HAP-1 (cell line): Measurements from ENCODE around the gene ARL2BP.
"Not testable (repeated sequence)": the region's sequence is repeated elsewhere in the genome, so short reads cannot be mapped to it uniquely, and the experiment has no call there.

Experiments
- DNase-seq, 2 experiments: peaks; one replicate each; pipeline ENCODE4 v3.0.0-alpha.2; 2016 to 2020; ENCODE audit warnings: low spot score in 2 of 2
- H3K27me3 ChIP-seq: fragments of 250-450 bp; sonication (Bioruptor Pico); 2 replicates; pipeline ENCODE4 v1.5.1; 2020; ENCODE audit warnings: low read depth, mild to moderate bottlenecking, moderate library complexity
- H3K36me3 ChIP-seq: fragments of 250-450 bp; sonication (Bioruptor Pico); replicated peaks from 2 replicates; pipeline ENCODE4 v1.5.1; 2020; ENCODE audit warnings: mild to moderate bottlenecking
- H3K4me1 ChIP-seq: fragments of 250-450 bp; sonication (Bioruptor Pico); 2 replicates; pipeline ENCODE4 v1.5.1; 2020; ENCODE audit warnings: mild to moderate bottlenecking
- H3K4me3 ChIP-seq: fragments of 250-450 bp; sonication (Bioruptor Pico); 2 replicates; pipeline ENCODE4 v1.5.1; 2020; ENCODE audit warnings: mild to moderate bottlenecking, moderate library complexity
- H3K9me3 ChIP-seq: fragments of 250-450 bp; sonication (Bioruptor Pico); 2 replicates; pipeline ENCODE4 v1.5.1; 2020; ENCODE audit warnings: mild to moderate bottlenecking, moderate library complexity
- in situ Hi-C: fragments of 300-500 bp; cut with MboI; formaldehyde crosslinking; loops from 3 replicates; pipeline ENCODE4 v1.14.3; 2020; ENCODE audit warnings: low sequenced_read_pairs, inconsistent platforms, mixed read lengths

ARL2BP gene

DNA sequence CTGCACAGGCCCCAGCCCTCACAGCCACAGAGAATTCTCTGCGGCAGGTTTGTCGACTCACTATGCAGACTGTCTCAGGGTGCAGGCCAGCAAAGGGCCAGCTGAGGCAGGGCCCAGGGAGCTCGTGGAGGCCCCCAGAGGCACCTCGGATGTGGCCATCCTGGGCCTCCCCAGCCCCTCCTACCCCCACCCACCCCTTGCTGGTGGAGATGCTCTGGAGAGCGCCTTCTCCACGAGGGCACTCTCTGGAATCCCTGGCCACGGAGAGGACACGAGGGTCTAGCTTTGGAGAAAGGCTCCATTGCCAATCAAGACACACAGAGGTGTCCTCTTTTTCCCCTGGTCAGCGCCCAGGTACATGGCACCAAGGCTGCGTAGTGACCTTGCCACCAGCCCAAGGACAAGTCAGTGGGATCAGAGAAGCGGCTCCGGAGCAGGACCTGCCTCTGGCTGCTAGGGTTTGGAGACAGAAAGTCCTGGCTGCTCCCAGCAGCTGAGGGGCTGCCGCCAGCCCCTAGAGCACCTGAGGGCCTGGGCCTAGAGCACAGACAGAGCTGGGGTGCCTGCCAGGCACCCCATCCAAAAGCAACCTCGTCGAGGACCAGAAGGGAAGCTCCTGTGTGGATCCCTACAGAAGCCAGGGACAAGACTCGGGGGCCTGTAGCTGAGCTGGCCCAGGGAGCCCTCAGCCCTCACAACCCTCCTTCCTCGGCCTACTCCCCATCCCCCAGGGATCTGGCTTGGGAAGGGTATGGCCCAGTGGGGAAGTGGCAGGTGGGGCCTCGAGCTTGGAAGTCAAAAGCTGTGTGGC is 18.7 kb downstream of the ARL2BP start:
- in situ Hi-C loops, result no loop called here
- H3K4me3 ChIP-seq, result no peak overlapping the region
- no peaks in the 10 kb centered on the region for H3K36me3 ChIP-seq
- H3K27me3 ChIP-seq, result no peaks in the 10 kb centered on the region
- no peaks in the 10 kb centered on the region for H3K9me3 ChIP-seq
- DNase-seq, result no peak
- peaks cover 14% of the 10 kb centered on the region for H3K4me1 ChIP-seq

DNA sequence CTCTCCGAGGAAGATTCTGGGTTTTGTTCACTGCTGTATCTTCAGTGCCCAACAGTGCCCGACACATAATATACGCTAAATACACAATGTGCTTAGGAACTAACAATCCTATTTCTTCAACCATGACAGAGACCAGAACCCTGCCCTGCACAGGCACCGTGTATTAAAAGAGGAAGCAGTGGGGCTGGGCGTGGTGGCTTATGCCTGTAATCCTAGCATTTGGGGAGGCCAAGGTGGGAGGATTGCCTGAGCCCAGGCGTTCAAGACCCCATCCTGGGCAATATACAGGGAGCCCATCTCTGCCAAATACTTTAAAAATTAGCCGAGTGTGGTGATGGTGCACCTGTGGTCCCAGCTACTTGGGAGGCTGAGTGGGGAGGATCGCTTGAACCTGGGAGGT is 19.3 kb downstream of the ARL2BP start:
- Histone ChIP-seq H3K4me3 (no peak overlapping the region), H3K36me3 (no peaks in the 10 kb centered on the region), H3K9me3 (no peaks in the 10 kb centered on the region), H3K4me1 (peaks cover 14% of the 10 kb centered on the region), H3K27me3 (no peaks in the 10 kb centered on the region)
- no peak for DNase-seq
- in situ Hi-C loops, result no loop called here

DNA sequence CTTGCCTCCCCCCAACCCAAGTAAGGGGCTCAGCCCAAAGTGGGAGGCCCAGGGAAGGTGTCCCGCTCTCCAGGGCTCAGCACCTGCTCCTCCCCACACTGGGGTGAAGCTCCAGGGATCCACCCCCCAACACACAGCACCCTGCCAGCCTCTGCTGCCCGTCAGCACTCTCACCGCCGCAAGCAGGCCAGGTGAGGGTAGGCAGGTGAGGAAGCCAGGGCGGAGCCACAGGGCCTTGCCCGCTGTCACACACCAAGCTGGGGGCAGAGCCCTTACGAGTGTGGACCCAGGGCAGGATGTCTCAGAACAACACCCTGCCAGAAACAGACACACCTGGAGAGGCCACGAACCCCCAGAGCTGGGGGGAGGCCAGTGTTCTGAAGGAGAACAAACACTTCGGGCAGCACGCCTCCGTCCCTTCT is 19.9 kb downstream of the ARL2BP start:
- Histone ChIP-seq H3K4me3 (no peak overlapping the region), H3K27me3 (no peaks in the 10 kb centered on the region), H3K9me3 (no peaks in the 10 kb centered on the region), H3K4me1 (peaks cover 13% of the 10 kb centered on the region), H3K36me3 (no peaks in the 10 kb centered on the region)
- in situ Hi-C loops, result no loop called here
- no peak for DNase-seq

DNA sequence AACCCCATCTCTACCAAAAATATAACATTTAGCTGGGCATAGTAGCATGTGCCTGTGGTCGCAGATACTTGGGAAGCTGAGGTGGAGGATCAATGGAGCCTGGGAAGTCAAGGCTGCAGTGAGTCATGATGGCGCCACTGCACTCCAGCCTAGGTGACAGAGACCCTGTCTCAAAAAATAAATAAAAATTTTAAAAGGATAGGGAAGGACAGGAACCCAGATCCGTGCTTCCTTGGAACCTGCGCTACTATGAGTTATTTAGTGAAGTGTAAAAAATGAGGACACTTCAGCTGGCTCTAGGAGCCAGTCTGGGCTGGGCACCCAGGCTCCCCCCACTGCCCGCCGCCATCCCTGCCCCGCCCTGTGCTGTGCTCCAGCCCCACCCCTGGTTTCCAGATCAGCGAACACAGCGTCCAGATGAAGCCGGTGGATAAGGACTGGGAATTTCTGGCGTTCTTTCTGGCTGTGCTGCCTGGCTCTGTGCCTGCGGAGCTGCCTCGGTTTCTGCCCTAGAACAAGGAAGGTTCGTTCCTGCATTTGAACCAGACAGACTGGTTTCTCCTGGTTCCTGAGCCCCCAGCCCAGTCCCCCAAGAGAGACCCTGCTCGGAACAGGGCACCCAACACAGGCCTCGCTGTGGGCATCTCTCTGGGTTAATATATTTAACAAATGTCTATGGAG is 20.9 kb downstream of the ARL2BP start:
- no peaks in the 10 kb centered on the region for H3K27me3 ChIP-seq
- in situ Hi-C loops, result no loop called here
- no peaks in the 10 kb centered on the region for H3K36me3 ChIP-seq
- no peaks in the 10 kb centered on the region for H3K9me3 ChIP-seq
- peak in 1 of 2 experiments; percentile 51 for DNase-seq
- peaks cover 5% of the 10 kb centered on the region for H3K4me1 ChIP-seq
- H3K4me3 ChIP-seq, result no peak overlapping the region

DNA sequence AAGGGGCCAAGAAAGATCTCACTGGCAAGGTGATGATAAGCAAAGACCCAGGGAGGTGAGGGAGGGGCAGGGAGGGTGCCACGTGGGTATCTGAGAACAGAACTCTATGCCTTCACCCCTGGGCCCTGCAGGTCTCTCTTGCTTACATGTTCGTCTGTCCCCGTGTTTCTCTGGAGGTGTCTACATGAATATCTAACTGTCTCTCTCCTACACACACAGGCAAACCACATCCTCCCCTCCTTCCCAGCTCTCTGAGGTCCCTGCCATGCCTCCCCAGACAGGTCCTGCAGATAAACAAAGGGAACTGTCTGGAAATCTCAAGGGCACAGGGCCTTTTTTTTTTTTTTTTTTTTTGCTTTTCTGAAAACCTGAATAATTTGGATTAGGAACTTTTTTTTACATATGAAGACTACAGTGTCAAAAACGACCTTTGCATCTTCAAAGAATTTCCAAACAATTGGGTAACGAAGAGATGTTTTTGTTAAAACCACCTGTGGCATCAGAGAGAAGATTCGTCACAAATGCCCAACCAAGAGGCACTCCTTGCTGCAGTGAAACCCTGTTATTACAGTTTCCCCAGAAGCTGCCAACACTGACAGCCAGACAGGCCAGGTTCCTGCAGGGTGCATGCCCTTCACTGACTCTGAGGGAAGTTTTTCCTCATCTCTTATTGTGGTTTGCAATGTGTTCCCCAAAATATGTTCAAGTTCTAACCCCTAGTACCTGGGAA is 21.6 kb downstream of the ARL2BP start:
- in situ Hi-C loops, result no loop called here
- Histone ChIP-seq H3K9me3 (no peaks in the 10 kb centered on the region), H3K4me1 (peaks cover 5% of the 10 kb centered on the region), H3K27me3 (no peaks in the 10 kb centered on the region), H3K4me3 (no peak overlapping the region), H3K36me3 (no peaks in the 10 kb centered on the region)
- DNase-seq, result no peak

DNA sequence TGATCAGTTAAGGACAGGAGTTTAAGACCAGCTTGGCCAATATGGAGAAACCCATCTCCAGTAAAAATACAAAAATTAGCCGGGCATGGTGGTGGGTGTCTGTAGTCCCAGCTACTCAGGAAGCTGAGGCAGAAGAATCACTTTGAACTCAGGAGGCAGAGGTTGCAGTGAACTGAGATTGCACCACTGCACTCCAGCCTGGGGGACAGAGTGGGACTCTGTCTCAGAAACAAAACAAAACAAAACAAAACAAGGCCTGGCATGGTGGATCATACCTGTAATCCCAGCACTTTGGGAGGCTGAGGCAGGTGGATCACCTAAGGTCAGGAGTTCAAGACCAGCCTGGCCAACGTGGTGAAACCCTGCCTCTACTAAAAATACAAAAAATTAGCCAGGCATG is 22.3 kb downstream of the ARL2BP start:
- H3K9me3 ChIP-seq, in situ Hi-C loops, DNase-seq, H3K36me3 ChIP-seq, H3K4me3 ChIP-seq, H3K4me1 ChIP-seq, H3K27me3 ChIP-seq: not testable (repeated sequence)

DNA sequence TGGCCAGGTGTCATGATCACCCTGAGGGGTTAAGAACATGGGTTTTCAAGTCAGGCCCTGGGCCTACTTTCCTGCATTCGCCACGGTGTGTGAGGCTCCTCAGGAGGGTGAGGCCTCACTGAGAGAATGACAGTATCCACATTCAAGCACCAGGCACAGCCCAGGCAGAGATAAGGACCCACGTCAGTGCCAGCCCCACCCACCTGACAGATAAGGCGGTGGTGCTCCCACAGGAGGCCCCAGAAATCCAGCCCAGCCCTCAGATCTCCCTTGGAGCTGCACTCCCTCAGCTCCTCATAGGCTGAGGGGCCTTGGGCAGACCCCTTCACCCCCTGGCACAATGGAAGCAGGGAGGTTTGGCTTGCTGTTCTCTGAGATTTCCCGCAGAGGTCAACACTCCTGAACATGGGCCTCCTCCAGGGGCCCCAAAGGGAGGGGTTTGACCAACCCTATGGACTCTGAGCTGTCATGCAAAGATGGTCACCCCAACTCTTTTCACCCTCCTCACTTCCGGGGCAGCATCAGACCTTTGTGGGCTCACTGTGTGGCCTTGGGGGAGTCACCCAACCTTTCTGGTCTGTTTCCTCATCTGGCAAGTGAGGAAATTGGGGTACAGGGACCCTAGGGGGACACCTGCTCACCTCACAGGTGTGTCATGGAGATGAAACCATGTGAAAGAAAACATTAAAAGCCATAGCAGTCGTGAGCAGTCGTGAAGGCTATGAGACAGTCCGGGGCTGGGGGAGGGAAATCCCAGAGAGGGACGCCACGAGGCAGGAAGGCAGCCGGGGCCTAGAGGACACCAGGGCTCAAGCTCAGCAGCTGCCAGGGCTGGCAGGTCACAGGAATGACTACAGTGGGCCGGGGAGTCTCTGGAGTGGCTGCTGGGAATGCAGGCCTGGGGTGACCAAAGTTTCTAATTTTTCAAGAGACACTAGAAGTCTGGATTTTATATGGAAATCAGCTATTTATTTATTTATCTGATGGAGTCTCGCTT is 24.0 kb downstream of the ARL2BP start:
- H3K36me3 ChIP-seq, result no peaks in the 10 kb centered on the region
- H3K9me3 ChIP-seq, result no peaks in the 10 kb centered on the region
- peaks cover 5% of the 10 kb centered on the region for H3K4me1 ChIP-seq
- H3K27me3 ChIP-seq, result no peaks in the 10 kb centered on the region
- in situ Hi-C loops, result no loop called here
- no peak overlapping the region for H3K4me3 ChIP-seq
- DNase-seq, result no peak

DNA sequence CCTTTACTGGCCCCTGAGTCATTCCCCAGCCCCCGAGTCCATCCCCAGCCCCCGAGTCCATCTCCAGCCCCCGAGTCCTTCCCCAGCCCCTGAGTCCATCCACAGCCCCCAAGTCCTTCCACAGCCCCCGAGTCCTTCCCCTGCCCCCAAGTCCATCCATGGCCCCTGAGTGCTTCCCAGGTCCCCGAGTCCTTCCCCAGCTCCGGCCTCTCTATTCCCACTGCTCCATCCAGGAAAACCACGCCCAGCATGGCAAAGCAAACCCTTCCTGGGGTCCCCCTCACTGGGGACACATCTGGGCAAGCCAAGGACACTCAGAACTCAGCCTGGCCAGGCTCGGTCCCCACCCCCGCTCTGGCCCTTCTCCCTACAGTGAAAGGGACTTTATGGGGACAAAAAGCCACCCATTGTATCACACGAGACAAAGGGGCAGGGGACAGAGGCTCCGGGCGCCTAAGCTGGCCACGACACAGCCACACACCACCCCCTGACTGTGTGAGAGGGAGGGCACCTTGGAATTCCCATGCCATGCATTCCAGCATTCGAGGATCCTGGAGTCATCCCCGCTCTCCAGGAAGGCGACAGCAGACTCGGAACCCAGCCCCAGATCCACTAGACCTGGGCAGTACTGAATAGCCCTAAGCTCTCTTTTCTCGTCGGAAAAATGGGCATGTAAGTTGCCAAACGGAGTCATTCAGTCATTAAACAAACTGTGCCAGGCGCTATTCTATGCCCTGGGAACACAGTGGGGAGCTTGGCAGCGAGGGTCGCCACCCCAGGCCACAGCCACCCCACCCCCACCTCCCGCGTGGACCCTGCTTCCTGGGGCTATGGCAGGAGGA is 25.4 kb downstream of the ARL2BP start:
- peaks cover 5% of the 10 kb centered on the region for H3K4me1 ChIP-seq
- DNase-seq, result no peak
- in situ Hi-C loops, result no loop called here
- no peaks in the 10 kb centered on the region for H3K36me3 ChIP-seq
- H3K4me3 ChIP-seq, result no peak overlapping the region
- no peaks in the 10 kb centered on the region for H3K27me3 ChIP-seq
- H3K9me3 ChIP-seq, result no peaks in the 10 kb centered on the region

DNA sequence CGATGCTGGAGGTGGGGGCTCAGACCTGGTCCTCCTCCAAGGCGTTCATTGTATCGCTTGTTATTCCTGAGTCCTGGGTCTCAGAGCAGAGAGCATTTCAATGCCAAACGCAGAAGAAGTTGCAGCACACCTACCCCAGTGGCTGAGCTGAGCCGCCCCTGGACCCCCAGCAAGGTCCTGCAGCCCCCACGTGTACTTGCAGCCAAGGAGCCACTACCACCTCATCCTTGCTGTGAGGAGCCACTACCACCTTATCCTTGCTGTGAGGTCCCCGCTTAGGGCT is 25.9 kb downstream of the ARL2BP start:
- in situ Hi-C loops, result no loop called here
- Histone ChIP-seq H3K9me3 (no peaks in the 10 kb centered on the region), H3K4me3 (no peak overlapping the region), H3K4me1 (peaks cover 5% of the 10 kb centered on the region), H3K36me3 (no peaks in the 10 kb centered on the region), H3K27me3 (no peaks in the 10 kb centered on the region)
- no peak for DNase-seq

DNA sequence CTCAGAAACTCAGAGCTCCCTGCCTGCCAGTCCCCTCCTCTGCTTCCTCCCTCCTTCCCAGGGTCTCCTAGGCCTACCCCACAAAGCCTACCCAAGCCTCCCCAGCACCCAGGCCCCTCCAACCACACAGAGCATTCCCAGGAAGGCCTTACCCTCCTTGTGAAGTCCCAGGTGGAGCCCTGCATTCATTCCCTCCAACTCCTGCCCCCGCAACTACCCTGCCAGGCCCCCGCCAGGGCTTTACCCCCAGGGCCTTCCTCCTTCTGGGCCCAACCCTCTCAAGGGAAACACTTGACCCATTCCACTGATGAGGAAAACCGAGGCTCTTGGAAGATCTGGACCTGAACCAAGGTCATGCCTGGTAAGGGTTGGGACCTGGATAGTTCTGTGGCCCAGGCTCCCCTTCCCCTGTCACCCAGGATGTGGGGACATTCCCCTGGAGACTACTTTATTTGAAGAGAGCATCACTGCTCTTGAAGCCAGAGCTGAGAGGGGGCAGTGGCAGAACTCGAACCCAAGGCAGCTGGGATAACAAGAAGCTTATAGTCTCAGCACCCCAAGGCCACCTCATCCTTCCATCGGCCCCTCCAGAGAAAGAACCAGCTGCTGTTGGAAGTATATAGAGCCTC is 26.9 kb downstream of the ARL2BP start:
- Histone ChIP-seq H3K4me1 (peaks cover 8% of the 10 kb centered on the region), H3K9me3 (no peaks in the 10 kb centered on the region), H3K36me3 (no peaks in the 10 kb centered on the region), H3K27me3 (no peaks in the 10 kb centered on the region), H3K4me3 (no peak overlapping the region)
- in situ Hi-C loops, result no loop called here
- no peak for DNase-seq

DNA sequence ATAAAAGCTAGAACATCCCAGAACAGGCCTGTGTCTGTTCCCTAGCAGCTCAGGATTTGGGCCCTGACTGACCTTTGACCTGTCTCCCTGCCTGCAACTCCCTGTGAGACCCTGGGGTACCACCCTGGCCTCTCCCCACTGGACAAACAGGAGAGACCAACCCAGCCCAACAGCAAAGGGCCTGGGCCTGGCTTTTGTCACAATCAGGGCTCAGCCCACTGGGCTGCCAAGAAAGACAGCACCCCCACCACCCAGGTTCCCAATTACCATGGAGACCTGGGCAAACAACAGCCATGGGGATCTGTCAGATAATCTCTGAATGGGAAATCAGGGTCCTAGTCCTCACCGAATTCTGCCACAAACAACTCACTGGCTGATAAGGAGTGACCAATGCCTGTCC is 28.3 kb downstream of the ARL2BP start:
- no peak for DNase-seq
- H3K27me3 ChIP-seq, result no peaks in the 10 kb centered on the region

DNA sequence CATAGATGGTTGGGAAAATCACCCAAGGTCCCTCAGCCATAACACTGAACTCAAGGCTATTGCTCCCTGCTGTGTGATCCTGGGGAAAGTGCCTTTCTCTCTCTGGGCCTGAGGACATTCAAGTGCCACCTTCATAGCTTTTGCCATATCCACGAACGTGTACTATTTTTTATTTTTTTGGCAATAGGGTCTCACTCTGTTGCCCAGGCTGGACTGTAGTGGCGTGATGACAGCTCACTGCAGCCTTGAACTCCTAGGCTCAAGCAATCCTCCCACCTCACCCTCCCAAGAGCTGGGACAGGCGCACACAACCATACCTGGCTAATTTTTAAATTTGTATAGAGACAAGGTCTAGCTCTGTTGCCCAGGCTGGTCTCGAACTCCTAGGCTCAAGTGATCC is 28.8 kb downstream of the ARL2BP start:
- H3K4me1 ChIP-seq, result peaks cover 17% of the 10 kb centered on the region
- in situ Hi-C loops, result no loop called here

More for the DNA sequence above, 28.3 kb downstream of the ARL2BP start:
- no peaks in the 10 kb centered on the region for H3K36me3 ChIP-seq
- H3K4me1 ChIP-seq, result peaks cover 17% of the 10 kb centered on the region
- H3K9me3 ChIP-seq, result no peaks in the 10 kb centered on the region
- in situ Hi-C loops, result no loop called here
- no peak overlapping the region for H3K4me3 ChIP-seq

More for the DNA sequence above, 28.8 kb downstream of the ARL2BP start:
- no peak for DNase-seq
- no peak overlapping the region for H3K4me3 ChIP-seq
- no peaks in the 10 kb centered on the region for H3K27me3 ChIP-seq
- no peaks in the 10 kb centered on the region for H3K36me3 ChIP-seq
- H3K9me3 ChIP-seq, result no peaks in the 10 kb centered on the region
